HG02798 (cell line): ENCODE data around the gene MYH3.

Source experiments
- ATAC-seq: cut with Tn5 transposase; IDR thresholded peaks from one replicate; pipeline ENCODE4 v1.9.1; 2021; ENCODE audit warnings: mild to moderate bottlenecking; ENCODE audit not compliant: unreplicated experiment, poor library complexity

The MYH3 gene

GRCh38 chr17:10616502-10617119 lies 40.5 kb downstream of the MYH3 start:
- no peak for ATAC-seq

- no peak for ATAC-seq
Measured at GRCh38 chr17:10614536-10615155, 42.5 kb downstream of the MYH3 start.

GRCh38 chr17:10613775-10614513 lies 43.2 kb downstream of the MYH3 start:
- ATAC-seq: no peak

GRCh38 chr17:10612957-10613744 lies 44.0 kb downstream of the MYH3 start:
- no peak for ATAC-seq

- no peak for ATAC-seq
Measured at GRCh38 chr17:10610884-10611283, 46.2 kb downstream of the MYH3 start.

GRCh38 chr17:10608244-10608643 lies 48.9 kb downstream of the MYH3 start:
- no peak for ATAC-seq

GRCh38 chr17:10606110-10606509 lies 51.0 kb downstream of the MYH3 start:
- no peak for ATAC-seq

GRCh38 chr17:10605221-10605783 lies 51.8 kb downstream of the MYH3 start:
- ATAC-seq: no peak

- ATAC-seq: no peak
Measured at GRCh38 chr17:10604521-10604920, 52.6 kb downstream of the MYH3 start.

GRCh38 chr17:10603931-10604330 lies 53.2 kb downstream of the MYH3 start:
- ATAC-seq: no peak

GRCh38 chr17:10600571-10600970 lies 56.5 kb downstream of the MYH3 start:
- no peak for ATAC-seq

GRCh38 chr17:10598621-10599020 lies 58.5 kb downstream of the MYH3 start:
- ATAC-seq: no peak

GRCh38 chr17:10589553-10590145 lies 67.5 kb downstream of the MYH3 start:
- no peak for ATAC-seq

- no peak for ATAC-seq
Measured at GRCh38 chr17:10585529-10585928, 71.6 kb downstream of the MYH3 start.

- ATAC-seq: no peak
Measured at GRCh38 chr17:10583834-10584233, 73.3 kb downstream of the MYH3 start.

- ATAC-seq: peak; percentile 53
Measured at GRCh38 chr17:10579270-10579669, 77.8 kb downstream of the MYH3 start.
